SU-DHL-6 (cell line): ENCODE measurements around the gene KIAA0586.

Experiments
- EZH2phosphoT487 ChIP-seq: fragments of 200-600 bp; sonication (generic), shearing (Covaris generic); conservative IDR thresholded peaks from 2 replicates; pipeline ENCODE4 v1.6.1; 2018; ENCODE audit warnings: mild to moderate bottlenecking, antibody characterized with exemption, low read length, moderate library complexity, mixed read lengths
- TF ChIP-seq, protein P1 (sequence below): fragments of 200-600 bp; sonication (generic); IDR thresholded peaks from one replicate; pipeline ENCODE4 v1.5.1; 2017; ENCODE audit warnings: antibody characterized with exemption, mild to moderate bottlenecking, low read length, moderate library complexity; ENCODE audit not compliant: insufficient read depth, poor library complexity, severe bottlenecking

DNA sequence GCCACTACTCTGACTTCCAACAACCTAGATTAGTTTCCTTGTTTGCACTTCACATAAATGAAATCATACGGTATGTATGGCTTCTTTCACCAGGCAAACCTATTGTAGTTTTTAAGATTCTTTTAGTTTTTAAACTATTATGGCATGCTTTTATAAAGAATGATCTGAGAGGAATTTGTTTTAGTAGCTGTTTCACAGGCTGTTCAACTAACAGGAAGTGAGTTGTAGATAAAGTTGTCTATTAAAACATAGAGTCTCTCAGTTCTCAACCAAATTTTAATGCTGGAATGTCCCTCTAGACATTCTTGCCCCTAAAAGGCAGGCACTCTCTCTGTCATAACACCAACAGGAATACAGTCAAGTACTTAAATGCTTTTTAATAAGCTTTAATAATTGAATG lies 107.5 kb downstream of the KIAA0586 start:
- TF ChIP-seq, protein P1, sequence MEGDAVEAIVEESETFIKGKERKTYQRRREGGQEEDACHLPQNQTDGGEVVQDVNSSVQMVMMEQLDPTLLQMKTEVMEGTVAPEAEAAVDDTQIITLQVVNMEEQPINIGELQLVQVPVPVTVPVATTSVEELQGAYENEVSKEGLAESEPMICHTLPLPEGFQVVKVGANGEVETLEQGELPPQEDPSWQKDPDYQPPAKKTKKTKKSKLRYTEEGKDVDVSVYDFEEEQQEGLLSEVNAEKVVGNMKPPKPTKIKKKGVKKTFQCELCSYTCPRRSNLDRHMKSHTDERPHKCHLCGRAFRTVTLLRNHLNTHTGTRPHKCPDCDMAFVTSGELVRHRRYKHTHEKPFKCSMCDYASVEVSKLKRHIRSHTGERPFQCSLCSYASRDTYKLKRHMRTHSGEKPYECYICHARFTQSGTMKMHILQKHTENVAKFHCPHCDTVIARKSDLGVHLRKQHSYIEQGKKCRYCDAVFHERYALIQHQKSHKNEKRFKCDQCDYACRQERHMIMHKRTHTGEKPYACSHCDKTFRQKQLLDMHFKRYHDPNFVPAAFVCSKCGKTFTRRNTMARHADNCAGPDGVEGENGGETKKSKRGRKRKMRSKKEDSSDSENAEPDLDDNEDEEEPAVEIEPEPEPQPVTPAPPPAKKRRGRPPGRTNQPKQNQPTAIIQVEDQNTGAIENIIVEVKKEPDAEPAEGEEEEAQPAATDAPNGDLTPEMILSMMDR, result no peak
- TF ChIP-seq EZH2phosphoT487, result no peak
